Thoracic aorta (tissue), 2 donors: Measurements from ENCODE around the gene CEP95. TPM values are rescaled to one million over a fixed set of nuclear protein-coding genes. Genes with fewer than 3 reads are reported as not detected.

Experiments used
- ATAC-seq: fragments of 150-250 bp; one replicate; pipeline ENCODE4 v1.8.0; 2017; ENCODE audit warnings: low read depth; ENCODE audit not compliant: insufficient number of reproducible peaks, low FRiP score
- DNase-seq: peaks from one replicate; pipeline ENCODE4 v3.0.0-alpha.2; 2020; ENCODE audit warnings: low spot score
- H3K27ac ChIP-seq, 2 donors: fragments of 200-600 bp; sonication (generic); 1 replicate in 1 of 2; 2 replicates in 1 of 2; pipeline ENCODE4 v1.5.1; 2016; ENCODE audit warnings: mild to moderate bottlenecking in 2 of 2, moderate library complexity in 2 of 2
- H3K27me3 ChIP-seq: fragments of 200-600 bp; sonication (generic); replicated peaks from 2 replicates; pipeline ENCODE4 v1.6.0; 2016; ENCODE audit warnings: mild to moderate bottlenecking; ENCODE audit not compliant: insufficient read depth
- H3K36me3 ChIP-seq: fragments of 200-600 bp; sonication (generic); one replicate; pipeline ENCODE4 v1.5.1; 2016
- H3K4me1 ChIP-seq, 2 donors: fragments of 200-600 bp; sonication (generic); 1 replicate in 1 of 2; 2 replicates in 1 of 2; pipeline versions ENCODE4 v1.5.1 to v1.6.0; 2016; ENCODE audit warnings: low read depth in 2 of 2, mild to moderate bottlenecking in 1 of 2; ENCODE audit not compliant: control insufficient read depth in 1 of 2
- H3K4me3 ChIP-seq: fragments of 200-600 bp; sonication (generic); 2 replicates; pipeline ENCODE4 v1.5.1; 2016; ENCODE audit warnings: mild to moderate bottlenecking
- H3K9me3 ChIP-seq: fragments of 200-600 bp; sonication (generic); 2 replicates; pipeline ENCODE4 v1.5.1; 2016
- CTCF ChIP-seq: fragments of 200-600 bp; sonication (generic); IDR thresholded peaks from one replicate; pipeline ENCODE4 v1.5.1; 2019; ENCODE audit warnings: antibody characterized with exemption
- total RNA-seq, 2 donors: library from RNA; depleted of rRNA; stranded (reverse); fragments of >200 nt; gene quantifications; one replicate each; pipeline versions ENCODE4 v1.1.0 to v1.2.3, GENCODE V29; 2016

The CEP95 gene
- total RNA-seq, 2 donors from 2014 or later, result 39.2 to 65.1 TPM

GRCh38 chr17:64531955-64532371 lies 25.2 kb downstream of the CEP95 start:
- Histone ChIP-seq H3K4me3 (no peak overlapping the region), H3K36me3 (peaks cover 58% of the 10 kb centered on the region), H3K27ac (peak overlapping the region in 1 of 2 donors; percentile 11), H3K9me3 (no peaks in the 10 kb centered on the region), H3K27me3 (no peaks in the 10 kb centered on the region), H3K4me1 (no peaks in the 10 kb centered on the region)
- ATAC-seq (no peak), DNase-seq (no peak)
- TF ChIP-seq CTCF, result no peak

- no peaks in the 10 kb centered on the region for H3K4me1 ChIP-seq
- H3K27ac ChIP-seq, result peak overlapping the region in 1 of 2 donors; percentile 11
- no peak overlapping the region for H3K4me3 ChIP-seq
- H3K9me3 ChIP-seq, result no peaks in the 10 kb centered on the region
- no peak for TF ChIP-seq CTCF
- DNase-seq (no peak), ATAC-seq (no peak)
- H3K36me3 ChIP-seq, result peaks cover 60% of the 10 kb centered on the region
- no peaks in the 10 kb centered on the region for H3K27me3 ChIP-seq
These were observed 25.6 kb downstream of the CEP95 start for GRCh38 chr17:64532409-64532808.

- Histone ChIP-seq H3K36me3 (peaks cover 58% of the 10 kb centered on the region), H3K4me3 (no peak overlapping the region), H3K27ac (no peak overlapping the region), H3K9me3 (no peaks in the 10 kb centered on the region), H3K27me3 (no peaks in the 10 kb centered on the region), H3K4me1 (no peaks in the 10 kb centered on the region)
- no peak for ATAC-seq
- DNase-seq, result no peak
- TF ChIP-seq CTCF, result no peak
These were observed 27.0 kb downstream of the CEP95 start for GRCh38 chr17:64533784-64534183.

- no peak for ATAC-seq
- H3K36me3 ChIP-seq, result peaks cover 58% of the 10 kb centered on the region
- H3K27me3 ChIP-seq, result no peaks in the 10 kb centered on the region
- H3K9me3 ChIP-seq, result no peaks in the 10 kb centered on the region
- TF ChIP-seq CTCF, result no peak
- no peak for DNase-seq
- H3K4me3 ChIP-seq, result no peak overlapping the region
- no peak overlapping the region for H3K27ac ChIP-seq
- H3K4me1 ChIP-seq, result no peaks in the 10 kb centered on the region
These were observed 27.4 kb downstream of the CEP95 start for GRCh38 chr17:64534187-64534586.

GRCh38 chr17:64535357-64535756 lies 28.6 kb downstream of the CEP95 start:
- ATAC-seq, result no peak
- no peak for TF ChIP-seq CTCF
- Histone ChIP-seq H3K27ac (no peak overlapping the region), H3K4me3 (no peak overlapping the region), H3K9me3 (no peaks in the 10 kb centered on the region), H3K4me1 (no peaks in the 10 kb centered on the region), H3K27me3 (no peaks in the 10 kb centered on the region), H3K36me3 (peaks cover 47% of the 10 kb centered on the region)
- no peak for DNase-seq
